Lower leg skin (tissue), 3 donors: ENCODE measurements around the gene CABLES1.

Source experiments
- POLR2A ChIP-seq, 2 donors: fragments of 450-650 bp; IDR thresholded peaks; one replicate each; pipeline ENCODE4 v1.6.1; 2016 to 2017; ENCODE audit warnings: antibody characterized with exemption in 2 of 2, mild to moderate bottlenecking in 1 of 2, moderate library complexity in 1 of 2
- TF ChIP-seq, protein P1 (sequence below), 3 donors: fragments of 450-650 bp; IDR thresholded peaks; one replicate each; pipeline ENCODE4 v1.5.1; 2016; ENCODE audit warnings: antibody characterized with exemption in 3 of 3, mild to moderate bottlenecking in 3 of 3, moderate library complexity in 2 of 3

GRCh38 chr18:23291456-23292205, 156.3 kb downstream of the CABLES1 start:
- TF ChIP-seq, protein P1, sequence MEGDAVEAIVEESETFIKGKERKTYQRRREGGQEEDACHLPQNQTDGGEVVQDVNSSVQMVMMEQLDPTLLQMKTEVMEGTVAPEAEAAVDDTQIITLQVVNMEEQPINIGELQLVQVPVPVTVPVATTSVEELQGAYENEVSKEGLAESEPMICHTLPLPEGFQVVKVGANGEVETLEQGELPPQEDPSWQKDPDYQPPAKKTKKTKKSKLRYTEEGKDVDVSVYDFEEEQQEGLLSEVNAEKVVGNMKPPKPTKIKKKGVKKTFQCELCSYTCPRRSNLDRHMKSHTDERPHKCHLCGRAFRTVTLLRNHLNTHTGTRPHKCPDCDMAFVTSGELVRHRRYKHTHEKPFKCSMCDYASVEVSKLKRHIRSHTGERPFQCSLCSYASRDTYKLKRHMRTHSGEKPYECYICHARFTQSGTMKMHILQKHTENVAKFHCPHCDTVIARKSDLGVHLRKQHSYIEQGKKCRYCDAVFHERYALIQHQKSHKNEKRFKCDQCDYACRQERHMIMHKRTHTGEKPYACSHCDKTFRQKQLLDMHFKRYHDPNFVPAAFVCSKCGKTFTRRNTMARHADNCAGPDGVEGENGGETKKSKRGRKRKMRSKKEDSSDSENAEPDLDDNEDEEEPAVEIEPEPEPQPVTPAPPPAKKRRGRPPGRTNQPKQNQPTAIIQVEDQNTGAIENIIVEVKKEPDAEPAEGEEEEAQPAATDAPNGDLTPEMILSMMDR (IDR thresholded peaks at IDR 0.05), result no peak
- TF ChIP-seq POLR2A (IDR thresholded peaks at IDR 0.05), result no peak
